ENCODE data around the gene ABCF2.

DNA sequence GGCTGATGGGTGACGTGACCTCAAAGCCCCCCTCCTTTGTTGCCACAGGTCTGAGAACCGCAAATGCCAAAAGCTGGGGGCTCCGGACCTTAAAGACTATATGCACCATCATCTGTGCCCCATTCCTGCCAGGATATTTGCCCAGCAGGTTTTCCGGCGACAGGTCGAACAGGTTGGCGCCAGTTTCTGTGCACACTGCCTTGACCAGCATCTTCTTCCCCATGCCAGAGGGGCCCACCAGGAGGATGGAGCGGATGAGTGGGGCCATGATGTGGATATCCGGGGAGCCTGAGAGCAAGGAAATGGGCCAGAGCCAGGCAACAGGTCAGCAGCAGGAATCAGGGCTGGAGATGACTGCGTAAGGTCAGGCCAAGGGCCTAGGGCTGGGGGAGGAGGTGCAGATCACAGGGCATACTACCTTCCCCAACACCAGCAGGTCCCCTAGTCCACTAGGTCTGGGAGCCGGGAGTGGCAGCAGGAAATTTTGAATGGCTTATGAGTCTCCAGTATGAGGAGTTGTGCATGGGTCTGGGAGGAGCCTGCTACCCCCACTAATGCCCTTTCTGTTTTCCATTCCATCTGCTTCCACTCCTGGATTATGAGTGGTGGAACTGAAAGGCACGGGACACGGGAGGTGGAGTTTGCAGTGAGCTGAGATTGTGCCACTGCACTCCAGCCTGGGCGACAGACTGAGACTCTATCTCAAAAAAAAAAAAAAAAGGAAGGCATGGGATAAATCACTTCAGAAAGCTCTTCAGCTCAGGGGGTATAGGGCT, 33.6 kb downstream of the ABCF2 start:
- TF ChIP-seq, protein P1, sequence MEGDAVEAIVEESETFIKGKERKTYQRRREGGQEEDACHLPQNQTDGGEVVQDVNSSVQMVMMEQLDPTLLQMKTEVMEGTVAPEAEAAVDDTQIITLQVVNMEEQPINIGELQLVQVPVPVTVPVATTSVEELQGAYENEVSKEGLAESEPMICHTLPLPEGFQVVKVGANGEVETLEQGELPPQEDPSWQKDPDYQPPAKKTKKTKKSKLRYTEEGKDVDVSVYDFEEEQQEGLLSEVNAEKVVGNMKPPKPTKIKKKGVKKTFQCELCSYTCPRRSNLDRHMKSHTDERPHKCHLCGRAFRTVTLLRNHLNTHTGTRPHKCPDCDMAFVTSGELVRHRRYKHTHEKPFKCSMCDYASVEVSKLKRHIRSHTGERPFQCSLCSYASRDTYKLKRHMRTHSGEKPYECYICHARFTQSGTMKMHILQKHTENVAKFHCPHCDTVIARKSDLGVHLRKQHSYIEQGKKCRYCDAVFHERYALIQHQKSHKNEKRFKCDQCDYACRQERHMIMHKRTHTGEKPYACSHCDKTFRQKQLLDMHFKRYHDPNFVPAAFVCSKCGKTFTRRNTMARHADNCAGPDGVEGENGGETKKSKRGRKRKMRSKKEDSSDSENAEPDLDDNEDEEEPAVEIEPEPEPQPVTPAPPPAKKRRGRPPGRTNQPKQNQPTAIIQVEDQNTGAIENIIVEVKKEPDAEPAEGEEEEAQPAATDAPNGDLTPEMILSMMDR (IDR thresholded peaks at IDR 0.05) = no peak
- TF ChIP-seq POLR2AphosphoS5 (IDR thresholded peaks at IDR 0.05) (no peak), POLR2A (IDR thresholded peaks at IDR 0.05) (no peak)

Data from upper lobe of left lung (tissue), 4 donors.